SU-DHL-6 (cell line): ENCODE data around the gene BEGAIN.

Experiments used
- H2AFZ ChIP-seq: fragments of 200-600 bp; sonication (generic); 2 replicates; pipeline ENCODE4 v1.6.1; 2014; ENCODE audit warnings: low read depth, mild to moderate bottlenecking, moderate library complexity, mixed read lengths, antibody characterized with exemption, low read length; ENCODE audit not compliant: severe bottlenecking
- H3F3A ChIP-seq: fragments of 200-600 bp; shearing (Covaris generic); 2 replicates; pipeline ENCODE4 v1.6.0; 2016; ENCODE audit warnings: antibody characterized with exemption, mild to moderate bottlenecking; ENCODE audit not compliant: insufficient read depth
- H3K27ac ChIP-seq: fragments of 200-600 bp; sonication (generic); 2 replicates; pipeline ENCODE4 v1.5.1; 2016; ENCODE audit warnings: low read depth, mild to moderate bottlenecking, low read length, moderate library complexity, mixed read lengths
- H3K27me3 ChIP-seq: fragments of 200-600 bp; sonication (generic), shearing (Covaris generic); 2 replicates; pipeline ENCODE4 v1.6.0; 2014; ENCODE audit warnings: mild to moderate bottlenecking, low read length
- H3K36me3 ChIP-seq: fragments of 200-600 bp; sonication (generic); 2 replicates; pipeline ENCODE4 v1.6.1; 2014; ENCODE audit warnings: mild to moderate bottlenecking, low read length, mixed read lengths
- H3K4me2 ChIP-seq: fragments of 300-600, 200-600 bp; shearing (Covaris generic), sonication (generic); 2 replicates; pipeline ENCODE4 v1.6.0; 2014; ENCODE audit warnings: low read length, low read depth, mild to moderate bottlenecking; ENCODE audit not compliant: poor library complexity, severe bottlenecking
- H3K4me3 ChIP-seq: fragments of 200-600 bp; sonication (generic); 2 replicates; pipeline ENCODE4 v1.5.1; 2014; ENCODE audit warnings: antibody characterized with exemption, low read length, mild to moderate bottlenecking, mixed read lengths; ENCODE audit not compliant: insufficient read depth, poor library complexity, severe bottlenecking
- H3K79me2 ChIP-seq: fragments of 200-600 bp; sonication (generic); 2 replicates; pipeline ENCODE4 v1.6.1; 2014; ENCODE audit warnings: mild to moderate bottlenecking, low read length, moderate library complexity; ENCODE audit not compliant: insufficient read depth
- H3K9ac ChIP-seq: fragments of 200-600 bp; sonication (generic); 2 replicates; pipeline ENCODE4 v1.7.0; 2014; ENCODE audit warnings: mild to moderate bottlenecking, low read length
- H3K9me2 ChIP-seq: fragments of 200-600 bp; sonication (generic); replicated peaks from 2 replicates; pipeline ENCODE4 v1.6.1; 2014; ENCODE audit warnings: low read length; ENCODE audit not compliant: insufficient read depth
- H3K9me3 ChIP-seq: fragments of 200-600 bp; sonication (generic); 2 replicates; pipeline ENCODE4 v1.6.1; 2014; ENCODE audit warnings: low read length, mixed read lengths; ENCODE audit not compliant: insufficient read depth
- H4K20me1 ChIP-seq: fragments of 200-600 bp; sonication (generic); 2 replicates; pipeline ENCODE4 v1.6.1; 2014; ENCODE audit warnings: low read depth, mild to moderate bottlenecking, antibody characterized with exemption, low read length, moderate library complexity, mixed read lengths
- CTCF ChIP-seq: fragments of 200-600 bp; sonication (generic); IDR thresholded peaks from one replicate; pipeline ENCODE4 v1.5.1; 2017; ENCODE audit warnings: antibody characterized with exemption, mild to moderate bottlenecking, low read length, moderate library complexity; ENCODE audit not compliant: insufficient read depth, poor library complexity, severe bottlenecking
- EZH2phosphoT487 ChIP-seq: fragments of 200-600 bp; sonication (generic), shearing (Covaris generic); conservative IDR thresholded peaks from 2 replicates; pipeline ENCODE4 v1.6.1; 2018; ENCODE audit warnings: mild to moderate bottlenecking, antibody characterized with exemption, low read length, moderate library complexity, mixed read lengths

BEGAIN gene

GRCh38 chr14:100582496-100583165 is 4.6 kb downstream of the BEGAIN start:
- H3K9me2 ChIP-seq: no peaks in the 10 kb centered on the region
- no peak overlapping the region for H3K4me3 ChIP-seq
- no peaks in the 10 kb centered on the region for H3K36me3 ChIP-seq
- no peaks in the 10 kb centered on the region for H3K9me3 ChIP-seq
- no peak overlapping the region for H3K9ac ChIP-seq
- TF ChIP-seq EZH2phosphoT487 (no peak), CTCF (no peak)
- H4K20me1 ChIP-seq: no peaks in the 10 kb centered on the region
- H3K27me3 ChIP-seq: no peaks in the 10 kb centered on the region
- H3F3A ChIP-seq: no peaks in the 10 kb centered on the region
- H3K79me2 ChIP-seq: no peaks in the 10 kb centered on the region
- H2AFZ ChIP-seq: no peak overlapping the region
- no peak overlapping the region for H3K27ac ChIP-seq
- no peak overlapping the region for H3K4me2 ChIP-seq

- Histone ChIP-seq H3K4me3 (no peak overlapping the region), H3F3A (no peaks in the 10 kb centered on the region), H3K36me3 (no peaks in the 10 kb centered on the region), H3K9ac (no peak overlapping the region), H3K79me2 (no peaks in the 10 kb centered on the region), H3K27me3 (no peaks in the 10 kb centered on the region), H3K9me2 (no peaks in the 10 kb centered on the region), H4K20me1 (no peaks in the 10 kb centered on the region), H3K27ac (no peak overlapping the region), H2AFZ (no peak overlapping the region), H3K4me2 (no peak overlapping the region), H3K9me3 (no peaks in the 10 kb centered on the region)
- no peak for TF ChIP-seq EZH2phosphoT487
- TF ChIP-seq CTCF: no peak
Observed at GRCh38 chr14:100581228-100582145, 5.7 kb downstream of the BEGAIN start.

GRCh38 chr14:100580316-100581227 is 6.6 kb downstream of the BEGAIN start:
- Histone ChIP-seq H3F3A (no peaks in the 10 kb centered on the region), H4K20me1 (no peaks in the 10 kb centered on the region), H3K79me2 (no peaks in the 10 kb centered on the region), H3K4me3 (no peak overlapping the region), H3K27me3 (no peaks in the 10 kb centered on the region), H3K27ac (no peak overlapping the region), H3K36me3 (no peaks in the 10 kb centered on the region), H3K4me2 (no peak overlapping the region), H2AFZ (no peak overlapping the region), H3K9me3 (no peaks in the 10 kb centered on the region), H3K9ac (no peak overlapping the region), H3K9me2 (no peaks in the 10 kb centered on the region)
- TF ChIP-seq CTCF (no peak), EZH2phosphoT487 (no peak)
